ENCODE data around the gene ANKRD34A.

DNA sequence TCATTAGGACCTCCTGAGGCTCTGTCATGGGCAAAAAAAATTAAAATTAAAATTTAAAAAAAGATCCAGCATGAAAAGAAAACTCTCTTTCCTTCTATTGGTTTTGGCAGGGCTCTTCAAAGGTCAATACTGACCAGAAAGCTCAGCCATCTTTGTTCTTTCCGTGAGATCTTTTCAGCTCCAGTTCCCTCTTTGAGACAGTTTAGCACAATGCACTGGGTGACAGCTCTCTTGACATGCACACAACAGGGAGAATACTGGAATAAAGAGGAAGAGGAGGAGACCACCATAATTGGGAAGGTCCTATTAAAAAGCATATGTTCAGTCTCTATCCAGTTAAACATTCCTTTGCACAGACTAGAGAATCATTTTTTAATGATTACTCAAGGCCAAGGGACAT is 12.8 kb downstream of the ANKRD34A start:
- TF ChIP-seq, protein P1, sequence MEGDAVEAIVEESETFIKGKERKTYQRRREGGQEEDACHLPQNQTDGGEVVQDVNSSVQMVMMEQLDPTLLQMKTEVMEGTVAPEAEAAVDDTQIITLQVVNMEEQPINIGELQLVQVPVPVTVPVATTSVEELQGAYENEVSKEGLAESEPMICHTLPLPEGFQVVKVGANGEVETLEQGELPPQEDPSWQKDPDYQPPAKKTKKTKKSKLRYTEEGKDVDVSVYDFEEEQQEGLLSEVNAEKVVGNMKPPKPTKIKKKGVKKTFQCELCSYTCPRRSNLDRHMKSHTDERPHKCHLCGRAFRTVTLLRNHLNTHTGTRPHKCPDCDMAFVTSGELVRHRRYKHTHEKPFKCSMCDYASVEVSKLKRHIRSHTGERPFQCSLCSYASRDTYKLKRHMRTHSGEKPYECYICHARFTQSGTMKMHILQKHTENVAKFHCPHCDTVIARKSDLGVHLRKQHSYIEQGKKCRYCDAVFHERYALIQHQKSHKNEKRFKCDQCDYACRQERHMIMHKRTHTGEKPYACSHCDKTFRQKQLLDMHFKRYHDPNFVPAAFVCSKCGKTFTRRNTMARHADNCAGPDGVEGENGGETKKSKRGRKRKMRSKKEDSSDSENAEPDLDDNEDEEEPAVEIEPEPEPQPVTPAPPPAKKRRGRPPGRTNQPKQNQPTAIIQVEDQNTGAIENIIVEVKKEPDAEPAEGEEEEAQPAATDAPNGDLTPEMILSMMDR (IDR thresholded peaks at IDR 0.05) = no peak
- no peak for TF ChIP-seq RELA (CRISPR knock-in tag; IDR thresholded peaks at IDR 0.05; ENCODE audit: borderline replicate concordance)
- TF ChIP-seq, protein P2, sequence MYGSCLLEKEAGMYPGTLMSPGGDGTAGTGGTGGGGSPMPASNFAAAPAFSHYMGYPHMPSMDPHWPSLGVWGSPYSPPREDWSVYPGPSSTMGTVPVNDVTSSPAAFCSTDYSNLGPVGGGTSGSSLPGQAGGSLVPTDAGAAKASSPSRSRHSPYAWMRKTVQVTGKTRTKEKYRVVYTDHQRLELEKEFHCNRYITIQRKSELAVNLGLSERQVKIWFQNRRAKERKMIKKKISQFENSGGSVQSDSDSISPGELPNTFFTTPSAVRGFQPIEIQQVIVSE (CRISPR knock-in tag; IDR thresholded peaks at IDR 0.05; ENCODE audit: borderline replicate concordance) = no peak
- TF ChIP-seq, protein P3, sequence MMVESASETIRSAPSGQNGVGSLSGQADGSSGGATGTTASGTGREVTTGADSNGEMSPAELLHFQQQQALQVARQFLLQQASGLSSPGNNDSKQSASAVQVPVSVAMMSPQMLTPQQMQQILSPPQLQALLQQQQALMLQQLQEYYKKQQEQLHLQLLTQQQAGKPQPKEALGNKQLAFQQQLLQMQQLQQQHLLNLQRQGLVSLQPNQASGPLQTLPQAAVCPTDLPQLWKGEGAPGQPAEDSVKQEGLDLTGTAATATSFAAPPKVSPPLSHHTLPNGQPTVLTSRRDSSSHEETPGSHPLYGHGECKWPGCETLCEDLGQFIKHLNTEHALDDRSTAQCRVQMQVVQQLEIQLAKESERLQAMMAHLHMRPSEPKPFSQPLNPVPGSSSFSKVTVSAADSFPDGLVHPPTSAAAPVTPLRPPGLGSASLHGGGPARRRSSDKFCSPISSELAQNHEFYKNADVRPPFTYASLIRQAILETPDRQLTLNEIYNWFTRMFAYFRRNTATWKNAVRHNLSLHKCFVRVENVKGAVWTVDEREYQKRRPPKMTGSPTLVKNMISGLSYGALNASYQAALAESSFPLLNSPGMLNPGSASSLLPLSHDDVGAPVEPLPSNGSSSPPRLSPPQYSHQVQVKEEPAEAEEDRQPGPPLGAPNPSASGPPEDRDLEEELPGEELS (CRISPR knock-in tag; IDR thresholded peaks at IDR 0.05) = no peak
- TF ChIP-seq, protein P4, sequence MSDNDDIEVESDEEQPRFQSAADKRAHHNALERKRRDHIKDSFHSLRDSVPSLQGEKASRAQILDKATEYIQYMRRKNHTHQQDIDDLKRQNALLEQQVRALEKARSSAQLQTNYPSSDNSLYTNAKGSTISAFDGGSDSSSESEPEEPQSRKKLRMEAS (CRISPR knock-in tag; IDR thresholded peaks at IDR 0.05) = no peak
- no peak for TF ChIP-seq MXD4 (CRISPR knock-in tag; IDR thresholded peaks at IDR 0.05; ENCODE audit: borderline replicate concordance)
- TF ChIP-seq, protein P5, sequence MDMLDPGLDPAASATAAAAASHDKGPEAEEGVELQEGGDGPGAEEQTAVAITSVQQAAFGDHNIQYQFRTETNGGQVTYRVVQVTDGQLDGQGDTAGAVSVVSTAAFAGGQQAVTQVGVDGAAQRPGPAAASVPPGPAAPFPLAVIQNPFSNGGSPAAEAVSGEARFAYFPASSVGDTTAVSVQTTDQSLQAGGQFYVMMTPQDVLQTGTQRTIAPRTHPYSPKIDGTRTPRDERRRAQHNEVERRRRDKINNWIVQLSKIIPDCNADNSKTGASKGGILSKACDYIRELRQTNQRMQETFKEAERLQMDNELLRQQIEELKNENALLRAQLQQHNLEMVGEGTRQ (CRISPR knock-in tag; IDR thresholded peaks at IDR 0.05) = no peak
- TF ChIP-seq ZNF416 (CRISPR knock-in tag; IDR thresholded peaks at IDR 0.05) = no peak
- TF ChIP-seq ELF4 (CRISPR knock-in tag; IDR thresholded peaks at IDR 0.05; ENCODE audit: low read depth) = no peak
